ENCODE data around the gene SPAG7.
"Not testable (repeated sequence)": the region's sequence is repeated elsewhere in the genome, so short reads cannot be mapped to it uniquely, and the experiment has no call there.

The SPAG7 gene

DNA sequence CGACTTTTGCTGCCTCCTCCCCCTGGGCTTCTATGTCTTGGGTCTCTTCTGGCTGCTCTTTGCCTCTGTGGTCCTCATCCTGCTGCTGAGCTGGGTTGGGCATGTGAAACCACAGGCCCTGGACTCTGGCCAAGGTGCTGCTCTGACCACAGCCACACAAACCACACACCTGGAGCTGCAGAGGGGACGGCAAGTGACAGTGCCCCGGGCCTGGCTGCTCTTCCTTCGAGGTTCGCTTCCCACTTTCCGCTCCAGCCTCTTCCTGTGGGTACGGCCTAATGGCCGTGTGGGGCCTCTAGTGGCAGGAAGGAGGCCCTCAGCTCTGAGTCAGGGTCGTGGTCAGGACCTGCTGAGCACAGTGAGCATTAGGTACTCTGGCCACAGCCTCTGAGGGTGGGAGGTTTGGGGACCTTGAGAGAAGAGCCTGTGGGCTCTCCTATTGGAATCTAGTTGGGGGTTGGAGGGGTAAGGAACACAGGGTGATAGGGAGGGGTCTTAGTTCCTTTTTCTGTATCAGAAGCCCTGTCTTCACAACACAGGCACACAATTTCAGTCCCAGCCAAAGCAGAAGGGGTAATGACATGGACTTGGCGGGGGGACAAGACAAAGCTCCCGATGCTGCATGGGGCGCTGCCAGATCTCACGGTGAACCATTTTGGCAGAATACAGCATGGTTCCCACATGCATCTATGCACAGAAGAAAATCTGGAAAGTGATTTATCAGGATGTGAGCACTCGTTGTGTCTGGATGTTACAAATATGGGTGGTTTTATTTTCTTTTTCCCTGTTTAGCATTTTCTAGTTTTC is 33.2 kb downstream of the SPAG7 start:
- Histone ChIP-seq H3K9ac (ENCODE audit: low read depth, low read length) (no peak overlapping the region), H3K4me1 (ENCODE audit: insufficient read depth, low read length) (peaks cover 9% of the 10 kb centered on the region; the same call in 1 of the 2 replicates), H3K9me3 (ENCODE audit: insufficient read depth, low read depth, low read length) (no peaks in the 10 kb centered on the region), H3K4me3 (ENCODE audit: low read length) (no peak overlapping the region), H3K27ac (ENCODE audit: low read depth, low read length) (0 out of 2 replicates have a peak overlapping the region, but pooled peaks have one; percentile 6), H3K27me3 (ENCODE audit: insufficient read depth, low read length) (no peaks in the 10 kb centered on the region), H3K36me3 (ENCODE audit: insufficient read depth, low read length) (peaks cover 21% of the 10 kb centered on the region)
- WGBS: 67% methylated on average over 14 of the region's 14 CpGs

DNA sequence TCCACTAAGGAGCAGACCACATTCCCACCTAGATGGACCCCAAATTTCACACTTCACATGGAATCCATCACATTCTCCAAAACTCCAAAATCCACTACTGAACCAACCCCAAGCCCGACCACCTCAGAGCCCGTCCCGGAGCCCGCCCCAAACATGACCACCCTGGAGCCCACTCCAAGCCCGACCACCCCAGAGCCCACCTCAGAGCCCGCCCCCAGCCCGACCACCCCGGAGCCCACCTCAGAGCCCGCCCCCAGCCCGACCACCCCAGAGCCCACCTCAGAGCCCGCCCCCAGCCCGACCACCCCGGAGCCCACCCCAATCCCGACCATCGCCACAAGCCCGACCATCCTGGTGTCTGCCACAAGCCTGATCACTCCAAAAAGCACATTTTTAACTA is 34.0 kb downstream of the SPAG7 start:
- Histone ChIP-seq H3K4me3 (ENCODE audit: low read length) (no peak overlapping the region), H3K4me1 (ENCODE audit: insufficient read depth, low read length) (peaks cover 3% of the 10 kb centered on the region; the same call in 1 of the 2 replicates), H3K27me3 (ENCODE audit: insufficient read depth, low read length) (no peaks in the 10 kb centered on the region), H3K36me3 (ENCODE audit: insufficient read depth, low read length) (peaks cover 21% of the 10 kb centered on the region), H3K9ac (ENCODE audit: low read depth, low read length) (no peak overlapping the region), H3K27ac (ENCODE audit: low read depth, low read length) (no peak overlapping the region), H3K9me3 (ENCODE audit: insufficient read depth, low read depth, low read length) (no peaks in the 10 kb centered on the region)
- 92% methylated on average over 16 of the region's 16 CpGs for WGBS

DNA sequence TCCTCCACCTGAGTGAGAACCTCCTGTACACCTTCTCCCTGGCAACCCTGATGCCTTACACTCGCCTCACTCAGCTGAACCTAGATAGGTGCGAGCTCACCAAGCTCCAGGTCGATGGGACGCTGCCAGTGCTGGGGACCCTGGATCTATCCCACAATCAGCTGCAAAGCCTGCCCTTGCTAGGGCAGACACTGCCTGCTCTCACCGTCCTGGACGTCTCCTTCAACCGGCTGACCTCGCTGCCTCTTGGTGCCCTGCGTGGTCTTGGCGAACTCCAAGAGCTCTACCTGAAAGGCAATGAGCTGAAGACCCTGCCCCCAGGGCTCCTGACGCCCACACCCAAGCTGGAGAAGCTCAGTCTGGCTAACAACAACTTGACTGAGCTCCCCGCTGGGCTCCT is 34.9 kb downstream of the SPAG7 start:
- H3K9ac ChIP-seq (ENCODE audit: low read depth, low read length): no peak overlapping the region
- 90% methylated on average over 12 of the region's 12 CpGs for WGBS

DNA sequence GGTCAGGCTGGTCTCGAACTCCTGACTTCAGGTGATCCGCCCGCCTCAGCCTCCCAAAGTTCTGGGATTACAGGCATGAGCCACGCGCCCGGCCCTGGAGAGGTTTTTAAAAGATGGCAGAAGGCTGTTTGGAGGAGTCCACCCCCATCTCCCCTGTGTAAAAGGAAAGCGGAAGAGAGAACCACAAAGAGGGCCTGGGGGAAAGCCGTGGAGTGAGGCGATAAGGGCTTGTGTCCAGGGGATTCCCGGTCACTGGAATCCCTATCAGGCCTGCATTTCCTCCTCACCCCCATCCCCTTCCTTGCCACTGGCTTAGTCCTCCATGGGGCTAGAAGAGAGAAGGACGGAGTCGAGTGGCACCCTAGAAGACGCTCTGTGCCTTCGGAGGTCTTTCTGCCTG is 35.7 kb downstream of the SPAG7 start, which contains the start of gene GP1BA:
GP1BA (plus strand) TSS at position 315 of the 400 bp plus-strand sequence. CDS start 328 bp downstream, outside the sequence.
- no peak within 1 kb of the TSS for H3K4me3 ChIP-seq (ENCODE audit: low read length)
- H3K4me1 ChIP-seq (ENCODE audit: insufficient read depth, low read length): no peaks in the 10 kb centered on the region
- peaks cover 5% of the 10 kb centered on the region for H3K36me3 ChIP-seq (ENCODE audit: insufficient read depth, low read length)
- WGBS: 93% methylated on average over 14 of the region's 14 CpGs
- no peaks in the 10 kb centered on the region for H3K27me3 ChIP-seq (ENCODE audit: insufficient read depth, low read length)
- no peak within 1 kb of the TSS for H3K27ac ChIP-seq (ENCODE audit: low read depth, low read length)
- no peak within 1 kb of the TSS for H3K9ac ChIP-seq (ENCODE audit: low read depth, low read length)
- H3K9me3 ChIP-seq (ENCODE audit: insufficient read depth, low read depth, low read length): no peaks in the 10 kb centered on the region

More for the DNA sequence above, 34.9 kb downstream of the SPAG7 start:
- Histone ChIP-seq H3K27ac (ENCODE audit: low read depth, low read length) (no peak overlapping the region), H3K4me1 (ENCODE audit: insufficient read depth, low read length) (no peaks in the 10 kb centered on the region), H3K9me3 (ENCODE audit: insufficient read depth, low read depth, low read length) (no peaks in the 10 kb centered on the region), H3K27me3 (ENCODE audit: insufficient read depth, low read length) (no peaks in the 10 kb centered on the region), H3K4me3 (ENCODE audit: low read length) (no peak overlapping the region), H3K36me3 (ENCODE audit: insufficient read depth, low read length) (peaks cover 13% of the 10 kb centered on the region)

DNA sequence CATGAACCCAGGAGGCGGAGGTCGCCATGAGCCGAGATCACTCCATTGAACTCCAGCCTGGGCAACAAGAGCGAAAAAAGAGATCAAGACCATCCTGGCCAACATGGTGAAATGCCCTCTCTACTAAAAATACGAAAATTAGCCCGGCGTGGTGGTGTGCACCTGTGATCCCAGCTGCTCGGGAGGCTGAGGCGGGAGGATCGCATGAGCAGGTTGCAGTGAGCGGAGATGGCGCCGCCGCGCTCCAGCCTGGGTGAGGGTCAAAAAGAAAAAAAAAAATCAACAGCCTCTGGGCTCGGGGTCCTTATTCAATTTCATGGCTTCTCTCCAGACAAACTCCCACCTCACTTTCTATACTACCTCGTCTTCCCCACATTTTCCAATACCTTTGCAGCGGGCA is 38.7 kb downstream of the SPAG7 start:
- no peak overlapping the region for H3K9ac ChIP-seq (ENCODE audit: low read depth, low read length)
- no peaks in the 10 kb centered on the region for H3K4me1 ChIP-seq (ENCODE audit: insufficient read depth, low read length)
- no peak overlapping the region for H3K27ac ChIP-seq (ENCODE audit: low read depth, low read length)
- no peak overlapping the region for H3K4me3 ChIP-seq (ENCODE audit: low read length)
- WGBS: 97% methylated on average over 18 of the region's 18 CpGs
- H3K27me3 ChIP-seq (ENCODE audit: insufficient read depth, low read length): no peaks in the 10 kb centered on the region
- no peaks in the 10 kb centered on the region for H3K36me3 ChIP-seq (ENCODE audit: insufficient read depth, low read length)
- H3K9me3 ChIP-seq (ENCODE audit: insufficient read depth, low read depth, low read length): no peaks in the 10 kb centered on the region

DNA sequence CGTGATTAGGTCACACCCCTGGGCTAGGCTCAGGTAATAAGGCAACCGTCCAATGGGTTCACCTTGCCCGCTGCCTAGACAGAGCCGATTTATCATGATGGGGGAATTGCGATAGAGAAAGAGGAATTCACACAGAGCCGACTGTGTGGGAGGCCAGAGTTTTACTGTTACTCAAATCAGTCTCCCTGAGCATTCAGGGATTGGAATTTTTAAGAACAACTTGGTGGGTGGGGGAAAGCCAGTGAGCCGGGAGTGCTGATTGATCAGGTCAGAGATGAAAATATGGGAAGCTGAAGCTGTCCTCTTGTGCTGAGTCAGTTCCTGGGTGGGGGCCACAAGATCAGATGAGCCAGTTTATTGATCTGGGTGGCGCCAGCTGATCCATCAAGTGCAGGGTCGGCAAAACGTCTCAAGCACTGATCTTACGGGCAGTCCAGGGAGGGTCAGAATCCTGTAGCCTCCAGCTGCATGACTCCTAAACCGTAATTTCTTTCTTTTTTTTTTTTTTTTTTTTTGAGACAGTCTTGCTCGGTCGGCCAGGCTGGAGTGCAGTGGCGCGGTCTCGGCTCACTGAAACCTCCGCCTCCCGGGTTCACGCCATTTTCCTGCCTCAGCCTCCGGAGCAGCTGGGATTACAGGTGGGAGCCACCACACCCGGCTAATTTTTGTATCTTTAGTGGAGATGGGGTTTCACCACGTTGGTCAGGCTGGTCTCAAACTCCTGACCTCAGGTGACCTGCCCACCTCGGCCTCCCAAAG is 40.9 kb downstream of the SPAG7 start:
- H3K27me3 ChIP-seq (ENCODE audit: insufficient read depth, low read length): not testable (repeated sequence)
- WGBS: 95% methylated on average over 24 of the region's 24 CpGs

DNA sequence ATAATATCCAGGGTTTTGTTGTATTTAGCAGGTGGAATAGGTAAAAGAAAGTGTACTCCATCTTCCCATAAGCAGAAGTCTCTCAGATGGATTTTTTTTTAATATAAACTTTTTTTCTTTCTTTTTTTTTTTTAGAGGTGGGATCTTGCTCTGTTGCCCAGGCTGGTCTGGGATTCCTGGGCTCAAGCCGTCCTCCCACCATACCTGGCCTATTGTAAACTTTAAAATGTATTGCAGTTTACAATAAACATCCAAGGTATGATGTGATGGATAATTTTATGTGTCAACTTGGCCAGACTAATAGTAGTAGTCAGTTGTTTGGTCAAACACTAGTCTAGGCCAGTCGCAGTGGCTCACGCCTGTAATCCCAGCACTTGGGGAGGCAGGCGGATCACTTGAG is 46.3 kb downstream of the SPAG7 start:
- no peak overlapping the region for H3K4me3 ChIP-seq (ENCODE audit: low read length)
- no peaks in the 10 kb centered on the region for H3K9me3 ChIP-seq (ENCODE audit: insufficient read depth, low read depth, low read length)
- no peaks in the 10 kb centered on the region for H3K36me3 ChIP-seq (ENCODE audit: insufficient read depth, low read length)
- no peaks in the 10 kb centered on the region for H3K27me3 ChIP-seq (ENCODE audit: insufficient read depth, low read length)
- H3K27ac ChIP-seq (ENCODE audit: low read depth, low read length): no peak overlapping the region
- no peak overlapping the region for H3K9ac ChIP-seq (ENCODE audit: low read depth, low read length)
- 98% methylated on average over 3 of the region's 4 CpGs for WGBS
- H3K4me1 ChIP-seq (ENCODE audit: insufficient read depth, low read length): peaks cover 10% of the 10 kb centered on the region

More for the DNA sequence above, 40.9 kb downstream of the SPAG7 start:
- H3K27ac ChIP-seq (ENCODE audit: low read depth, low read length); H3K9ac ChIP-seq (ENCODE audit: low read depth, low read length); H3K9me3 ChIP-seq (ENCODE audit: insufficient read depth, low read depth, low read length); H3K4me3 ChIP-seq (ENCODE audit: low read length); H3K36me3 ChIP-seq (ENCODE audit: insufficient read depth, low read length); H3K4me1 ChIP-seq (ENCODE audit: insufficient read depth, low read length): not testable (repeated sequence)

DNA sequence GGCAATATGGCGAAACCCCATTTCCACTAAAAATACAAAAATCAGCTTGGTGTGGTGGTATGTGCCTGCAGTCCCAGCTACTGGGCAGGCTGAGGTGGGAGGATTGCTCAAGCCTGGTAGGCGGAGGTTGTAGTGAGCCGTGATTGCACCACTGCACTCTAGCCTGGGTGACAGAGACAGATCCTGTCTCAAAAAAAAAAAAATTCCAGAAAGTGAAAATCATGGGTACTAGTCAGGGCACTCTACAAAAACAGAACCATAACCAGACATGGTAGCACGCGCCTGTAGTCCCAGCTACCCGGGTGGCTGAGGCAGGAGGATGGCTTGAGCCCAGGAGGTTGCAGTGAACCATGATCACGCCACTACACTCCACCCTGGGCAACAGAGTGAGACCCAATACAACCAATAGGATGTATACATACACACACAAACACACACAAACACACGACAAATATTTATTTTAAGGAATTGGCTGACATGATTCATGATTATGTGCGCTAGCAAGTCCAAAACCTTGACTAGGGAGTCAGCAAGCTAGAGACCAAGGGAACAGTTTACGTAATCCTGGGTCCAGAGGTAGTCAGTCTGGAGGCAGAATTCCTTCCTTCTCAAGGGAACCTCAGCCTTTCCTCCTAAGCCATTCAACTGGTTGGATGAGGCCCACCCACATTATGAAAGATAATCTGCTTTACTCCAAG is 47.1 kb downstream of the SPAG7 start:
- Histone ChIP-seq H3K4me3 (ENCODE audit: low read length) (no peak overlapping the region), H3K9ac (ENCODE audit: low read depth, low read length) (no peak overlapping the region), H3K27me3 (ENCODE audit: insufficient read depth, low read length) (no peaks in the 10 kb centered on the region), H3K36me3 (ENCODE audit: insufficient read depth, low read length) (no peaks in the 10 kb centered on the region), H3K4me1 (ENCODE audit: insufficient read depth, low read length) (peaks cover 10% of the 10 kb centered on the region), H3K27ac (ENCODE audit: low read depth, low read length) (no peak overlapping the region), H3K9me3 (ENCODE audit: insufficient read depth, low read depth, low read length) (no peaks in the 10 kb centered on the region)
- WGBS: 95% methylated on average over 9 of the region's 10 CpGs

DNA sequence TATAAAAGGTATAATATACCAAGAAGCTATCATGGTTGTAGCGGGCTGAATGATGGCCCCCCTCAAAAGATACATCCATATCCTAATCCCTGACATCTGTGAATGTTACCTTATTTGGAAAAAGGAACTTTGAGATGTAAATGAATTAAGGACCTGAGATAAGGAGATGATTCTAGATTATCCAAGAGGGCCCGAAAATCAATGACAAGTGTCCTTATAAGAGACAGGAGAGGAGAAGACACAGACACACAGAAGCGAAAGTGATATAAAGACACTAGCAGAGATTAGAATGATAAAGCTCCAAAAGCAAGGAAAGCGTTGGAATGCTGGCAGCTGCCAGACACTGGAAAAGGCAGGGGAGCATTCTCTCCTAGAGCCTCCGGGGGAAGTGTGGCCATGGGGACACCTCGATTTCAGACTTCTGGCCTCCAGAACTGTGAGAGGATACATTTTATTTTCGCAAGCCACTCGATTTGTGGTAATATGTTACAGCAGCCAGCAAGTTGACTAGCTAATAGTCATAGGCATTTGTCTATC is 48.0 kb downstream of the SPAG7 start:
- H3K27ac ChIP-seq (ENCODE audit: low read depth, low read length): no peak overlapping the region; the same call in 1 of the 2 replicates
- 67% methylated on average over 7 of the region's 8 CpGs for WGBS
- no peaks in the 10 kb centered on the region for H3K36me3 ChIP-seq (ENCODE audit: insufficient read depth, low read length)
- H3K9ac ChIP-seq (ENCODE audit: low read depth, low read length): no peak overlapping the region
- no peak overlapping the region for H3K4me3 ChIP-seq (ENCODE audit: low read length)
- H3K27me3 ChIP-seq (ENCODE audit: insufficient read depth, low read length): no peaks in the 10 kb centered on the region
- H3K9me3 ChIP-seq (ENCODE audit: insufficient read depth, low read depth, low read length): no peaks in the 10 kb centered on the region
- peaks cover 10% of the 10 kb centered on the region for H3K4me1 ChIP-seq (ENCODE audit: insufficient read depth, low read length)

DNA sequence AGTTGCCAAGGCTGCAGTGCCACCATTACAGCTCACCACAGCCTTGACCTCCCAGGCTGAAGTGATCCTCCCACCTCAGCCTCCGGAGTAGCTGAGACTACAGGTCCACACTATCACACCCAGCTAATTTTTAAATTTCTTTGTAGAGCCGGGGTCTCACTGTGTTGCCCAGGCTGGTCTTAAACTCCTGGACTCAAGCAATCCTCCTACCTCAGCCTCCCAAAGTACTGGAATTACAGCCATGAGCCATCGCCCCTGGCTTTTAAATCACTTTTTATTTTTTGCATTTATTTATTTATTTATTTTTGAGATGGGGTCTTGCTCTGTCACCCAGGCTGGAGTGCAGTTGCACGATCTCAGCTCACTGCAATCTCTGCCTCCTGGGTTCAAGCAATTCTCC is 53.1 kb downstream of the SPAG7 start:
- 96% methylated on average over 4 of the region's 4 CpGs for WGBS
- not testable (repeated sequence) for H3K4me1 ChIP-seq (ENCODE audit: insufficient read depth, low read length); H3K4me3 ChIP-seq (ENCODE audit: low read length); H3K9ac ChIP-seq (ENCODE audit: low read depth, low read length); H3K27ac ChIP-seq (ENCODE audit: low read depth, low read length); H3K36me3 ChIP-seq (ENCODE audit: insufficient read depth, low read length); H3K9me3 ChIP-seq (ENCODE audit: insufficient read depth, low read depth, low read length); H3K27me3 ChIP-seq (ENCODE audit: insufficient read depth, low read length)

DNA sequence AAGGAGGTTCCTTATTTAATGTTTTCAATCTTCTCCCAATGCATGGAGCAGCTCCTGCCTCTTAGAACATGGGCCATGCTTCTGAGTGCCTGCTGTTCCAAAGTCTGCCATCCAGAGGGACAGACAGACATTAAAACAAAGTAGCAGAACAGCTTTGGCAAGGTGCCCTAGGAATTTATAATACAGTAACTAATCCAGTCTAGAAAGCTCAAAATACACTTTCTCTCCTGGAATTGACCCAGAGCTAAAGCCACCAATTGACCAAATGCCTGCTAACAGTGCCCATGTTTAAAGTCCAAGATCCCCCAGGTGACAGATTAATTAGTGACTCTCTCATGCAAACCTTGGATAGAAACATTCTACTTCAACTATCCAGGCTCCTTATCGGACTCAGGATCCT is 53.6 kb downstream of the SPAG7 start:
- Histone ChIP-seq H3K4me3 (ENCODE audit: low read length) (no peak overlapping the region), H3K4me1 (ENCODE audit: insufficient read depth, low read length) (no peaks in the 10 kb centered on the region), H3K36me3 (ENCODE audit: insufficient read depth, low read length) (no peaks in the 10 kb centered on the region), H3K27me3 (ENCODE audit: insufficient read depth, low read length) (no peaks in the 10 kb centered on the region), H3K9me3 (ENCODE audit: insufficient read depth, low read depth, low read length) (no peaks in the 10 kb centered on the region), H3K27ac (ENCODE audit: low read depth, low read length) (no peak overlapping the region), H3K9ac (ENCODE audit: low read depth, low read length) (no peak overlapping the region)
- WGBS: 100% methylated on average over 1 of the region's 1 CpG
